Heart left ventricle (tissue), 16 donors: ENCODE data around the gene KIF13A. TPM values are rescaled to one million over a fixed set of nuclear protein-coding genes. Genes with fewer than 3 reads are reported as not detected.

Experiments
- ATAC-seq, 4 donors: fragments of 200-7000 bp; cut with Tn5 transposase; one replicate each; pipeline ENCODE4 v1.9.1; 2020 to 2022; ENCODE audit warnings: moderate library complexity in 4 of 4, mild to moderate bottlenecking in 3 of 4, moderate number of reproducible peaks in 1 of 4
- DNase-seq, 5 donors: peaks; one replicate each; pipeline ENCODE4 v3.0.0-alpha.2; 2020
- H3K27ac ChIP-seq, 12 donors: fragments of 200-600 bp; sonication (generic) in 4 of 12; one replicate each; pipeline versions ENCODE4 v1.5.0 to v1.8.0; 2016 to 2022; ENCODE audit warnings: mild to moderate bottlenecking in 2 of 12
- H3K27me3 ChIP-seq, 9 donors: fragments of 200-600 bp; sonication (generic) in 2 of 9; one replicate each; pipeline versions ENCODE4 v1.5.1 to v1.8.0; 2016 to 2022; ENCODE audit warnings: mild to moderate bottlenecking in 3 of 9
- H3K36me3 ChIP-seq, 9 donors: fragments of 200-600 bp; sonication (generic) in 2 of 9; one replicate each; pipeline versions ENCODE4 v1.5.0 to v1.8.0; 2018 to 2022; ENCODE audit warnings: mild to moderate bottlenecking in 2 of 9
- H3K4me1 ChIP-seq, 12 donors: fragments of 200-600 bp; sonication (generic) in 4 of 12; one replicate each; pipeline versions ENCODE4 v1.5.0 to v1.8.0; 2016 to 2022; ENCODE audit warnings: mild to moderate bottlenecking in 3 of 12
- H3K4me3 ChIP-seq, 12 donors: fragments of 200-600 bp; sonication (generic) in 4 of 12; one replicate each; pipeline versions ENCODE4 v1.5.0 to v1.8.0; 2017 to 2022; ENCODE audit warnings: mild to moderate bottlenecking in 9 of 12, moderate library complexity in 4 of 12
- H3K9me3 ChIP-seq, 12 donors: fragments of 200-600 bp; sonication (generic) in 4 of 12; one replicate each; pipeline versions ENCODE4 v1.5.0 to v1.8.0; 2016 to 2022; ENCODE audit warnings: mild to moderate bottlenecking in 1 of 12
- CTCF ChIP-seq, 12 donors: fragments of 200-600 bp; sonication (generic) in 4 of 12; IDR thresholded peaks; one replicate each; pipeline versions ENCODE4 v1.5.0 to v1.8.0; 2018 to 2022; ENCODE audit warnings: antibody characterized with exemption in 12 of 12, mild to moderate bottlenecking in 5 of 12
- POLR2A ChIP-seq, 2 donors: fragments of 450-650 bp; IDR thresholded peaks; one replicate each; pipeline ENCODE4 v1.6.1; 2017; ENCODE audit warnings: antibody characterized with exemption in 2 of 2, mild to moderate bottlenecking in 2 of 2, moderate library complexity in 2 of 2
- WGBS, 4 donors: extraction: QIAGEN DNeasy Blood & Tissue Kit in 2 of 4; methylation state at CpG; one replicate each; pipeline versions ENCODE4 v1.1.5 to v1.1.7; 2013 to 2018; 5-methylcytosine and 5-hydroxymethylcytosine counted together
- intact Hi-C, 10 donors: fragments of 100-400 bp; cut with DNase I; formaldehyde crosslinking; loops; one replicate each; pipeline versions ENCODE4 v1.11.1 to v1.14.2; 2022
- polyA plus RNA-seq, 2 donors: library from polyadenylated mRNA; stranded (reverse); fragments of 200-250 nt; gene quantifications; one replicate each; pipeline ENCODE4 v1.2.3, GENCODE V29; 2013
- total RNA-seq, 9 donors: library from RNA; depleted of rRNA in 2 of 9; stranded (reverse); fragments of >200 nt in 2 of 9; fragmentation: NEBNext Ultra II Directional in 3 of 9; extraction: Animal tissue kit (Norgen Biotek cat#: 25700) in 3 of 9; gene quantifications; one replicate each; pipeline versions ENCODE4 v1.1.0 to v1.2.4, GENCODE V29; 2016 to 2023
- donor health status: ischemic (EF 13 %, LVEDD 7.1; RV severe dilation, severe dysfunction).
- donor health status: healthy with polysubstance abuse.
- donor health status: DM: no; HTN: yes; CAD: no.
- donor health status: DM: no; HTN: no; CAD: no.
- donor health status: ischemic (EF 25% LVEDD 6.9; RV normal size, moderate dysfunction).
- donor health status: ischemic (EF 25% LVEDD 5.7; RV mildly dilated, moderate dysfunction).
- donor health status: healthy.
- donor health status: DM: yes; HTN: yes; CAD: no.
- donor health status: ischemic (EF 35%, LVEDD 5.7; RV mildly dilated, moderate dysfunction).
- donor health status: nonischemic (EF 11% LVEDD 7.7; RV severe dilation, severe dysfunction).
- donor health status: DM: yes; HTN: yes; CAD: no.
- donor health status: PGD.
- donor health status: ischemic (EF 29% LVEDD 5.4; RV normal size, mild dysfunction).
- donor health status: nonischemic (EF 23%, LVEDD 6.1; RV moderate dilation, normal function).

The KIF13A gene
- total and polyA plus RNA-seq, 11 donors = 17.1 to 148 (median 72.2) TPM

- 78 to 87% (median 81%) methylated on average over 1 of the region's 1 CpG for WGBS, 4 donors
- Histone ChIP-seq H3K4me1 (peaks cover 0 to 15% (median 5%) of the 10 kb centered on the region in 12 donors), H3K27me3 (no peaks in the 10 kb centered on the region), H3K36me3 (peaks cover 0 to 51% (median 22%) of the 10 kb centered on the region in 9 donors), H3K9me3 (peaks cover 0 to 27% (median 14%) of the 10 kb centered on the region in 12 donors), H3K4me3 (no peak overlapping the region), H3K27ac (no peak overlapping the region)
- TF ChIP-seq POLR2A (IDR thresholded peaks at IDR 0.05) = no peak
- TF ChIP-seq CTCF (IDR thresholded peaks at IDR 0.05) = no peak
- DNase-seq (no peak), ATAC-seq (no peak)
- intact Hi-C loops = no loop called here
Measured at GRCh38 chr6:17897681-17898080, 89.8 kb downstream of the KIF13A start.

GRCh38 chr6:17894905-17895304 is 92.5 kb downstream of the KIF13A start:
- H3K27me3 ChIP-seq = no peaks in the 10 kb centered on the region
- ATAC-seq (no peak), DNase-seq (no peak)
- peaks cover 0 to 11% (median 0%) of the 10 kb centered on the region in 12 donors for H3K4me1 ChIP-seq
- peaks cover 0 to 27% (median 14%) of the 10 kb centered on the region in 12 donors for H3K9me3 ChIP-seq
- peaks cover 0 to 66% (median 22%) of the 10 kb centered on the region in 9 donors for H3K36me3 ChIP-seq
- H3K27ac ChIP-seq = no peak overlapping the region
- H3K4me3 ChIP-seq = no peak overlapping the region
- 91 to 100% (median 97%) methylated on average over 1 of the region's 1 CpG for WGBS, 4 donors
- TF ChIP-seq POLR2A (IDR thresholded peaks at IDR 0.05) = no peak
- TF ChIP-seq CTCF (IDR thresholded peaks at IDR 0.05) = no peak
- intact Hi-C loops = no loop called here

GRCh38 chr6:17894191-17894590 is 93.2 kb downstream of the KIF13A start:
- no peak overlapping the region for H3K4me3 ChIP-seq
- H3K9me3 ChIP-seq = peaks cover 0 to 27% (median 14%) of the 10 kb centered on the region in 12 donors
- ATAC-seq (no peak), DNase-seq (no peak)
- H3K4me1 ChIP-seq = peaks cover 0 to 11% (median 0%) of the 10 kb centered on the region in 12 donors
- intact Hi-C loops = no loop called here
- H3K27me3 ChIP-seq = no peaks in the 10 kb centered on the region
- H3K27ac ChIP-seq = no peak overlapping the region
- no peak for TF ChIP-seq POLR2A (IDR thresholded peaks at IDR 0.05)
- TF ChIP-seq CTCF (IDR thresholded peaks at IDR 0.05) = no peak
- 96 to 98% (median 98%) methylated on average over 6 of the region's 6 CpGs for WGBS, 4 donors
- H3K36me3 ChIP-seq = peaks cover 0 to 66% (median 22%) of the 10 kb centered on the region in 9 donors

- no peak overlapping the region for H3K27ac ChIP-seq
- peaks cover 0 to 59% (median 19%) of the 10 kb centered on the region in 9 donors for H3K36me3 ChIP-seq
- no peak for TF ChIP-seq CTCF (IDR thresholded peaks at IDR 0.05)
- TF ChIP-seq POLR2A (IDR thresholded peaks at IDR 0.05) = no peak
- intact Hi-C loops = no loop called here
- peaks cover 0 to 14% (median 0%) of the 10 kb centered on the region in 12 donors for H3K4me1 ChIP-seq
- WGBS, 4 donors = 89 to 94% (median 92%) methylated on average over 3 of the region's 3 CpGs
- DNase-seq = no peak
- no peaks in the 10 kb centered on the region for H3K27me3 ChIP-seq
- no peak for ATAC-seq
- no peak overlapping the region for H3K4me3 ChIP-seq
- H3K9me3 ChIP-seq = peaks cover 0 to 27% (median 14%) of the 10 kb centered on the region in 12 donors
Measured at GRCh38 chr6:17892097-17892686, 95.2 kb downstream of the KIF13A start.
